H9 (cell line): ENCODE data around the gene TRIP6. TPM values are rescaled to one million over a fixed set of nuclear protein-coding genes. Genes with fewer than 3 reads are reported as not detected.

Source experiments
- DNase-seq: peaks from one replicate; pipeline ENCODE4 v3.0.0-alpha.2; 2017
- H2AFZ ChIP-seq: one replicate; pipeline ENCODE4 v1.6.1; 2013; ENCODE audit warnings: mild to moderate bottlenecking, low read length, control low read depth, moderate library complexity
- H2AK5ac ChIP-seq: 2 replicates; pipeline ENCODE4 v1.6.1; 2013; ENCODE audit warnings: low read length, control low read depth, mixed read lengths; ENCODE audit not compliant: insufficient read length
- H2BK120ac ChIP-seq: one replicate; pipeline ENCODE4 v1.6.1; 2013; ENCODE audit warnings: low read depth, mild to moderate bottlenecking, low read length, control low read depth, inconsistent platforms; ENCODE audit not compliant: poor library complexity, severe bottlenecking
- H2BK12ac ChIP-seq: 2 replicates; pipeline ENCODE4 v1.6.1; 2013; ENCODE audit warnings: low read length, control low read depth, mixed read lengths, low read depth; ENCODE audit not compliant: insufficient read length
- H2BK15ac ChIP-seq: 2 replicates; pipeline ENCODE4 v1.6.1; 2013; ENCODE audit warnings: low read depth, low read length, control low read depth
- H2BK20ac ChIP-seq: one replicate; pipeline ENCODE4 v1.6.1; 2013; ENCODE audit warnings: low read depth, mild to moderate bottlenecking, low read length, control low read depth, inconsistent platforms; ENCODE audit not compliant: poor library complexity, severe bottlenecking
- H2BK5ac ChIP-seq: 2 replicates; pipeline ENCODE4 v1.6.1; 2013; ENCODE audit warnings: low read length, control low read depth, mixed read lengths; ENCODE audit not compliant: insufficient read length
- H3K14ac ChIP-seq: 2 replicates; pipeline ENCODE4 v1.6.1; 2013; ENCODE audit warnings: low read length, control low read depth; ENCODE audit not compliant: insufficient read depth
- H3K18ac ChIP-seq: 2 replicates; pipeline ENCODE4 v1.6.1; 2013; ENCODE audit warnings: low read depth, mild to moderate bottlenecking, mixed read lengths, low read length, control low read depth; ENCODE audit not compliant: insufficient read length
- H3K23ac ChIP-seq: 2 replicates; pipeline ENCODE4 v1.6.1; 2013; ENCODE audit warnings: low read length, control low read depth, mixed read lengths, low read depth; ENCODE audit not compliant: insufficient read length
- H3K23me2 ChIP-seq: 2 replicates; pipeline ENCODE4 v1.6.1; 2013; ENCODE audit warnings: low read depth, mild to moderate bottlenecking, mixed read lengths, low read length, control low read depth; ENCODE audit not compliant: insufficient read length, poor library complexity, severe bottlenecking
- H3K27ac ChIP-seq: 2 replicates; pipeline ENCODE4 v1.5.1; 2013; ENCODE audit warnings: low read length, control low read depth, mixed read lengths, low read depth; ENCODE audit not compliant: insufficient read length
- H3K27me3 ChIP-seq: 2 replicates; pipeline ENCODE4 v1.6.1; 2013; ENCODE audit warnings: low read length, control low read depth, inconsistent platforms; ENCODE audit not compliant: insufficient read depth
- H3K4ac ChIP-seq: 2 replicates; pipeline ENCODE4 v1.6.1; 2013; ENCODE audit warnings: low read depth, mild to moderate bottlenecking, control low read depth, inconsistent platforms, low read length, moderate library complexity
- H3K4me1 ChIP-seq: 2 replicates; pipeline ENCODE4 v1.6.1; 2013; ENCODE audit warnings: low read length, control low read depth, inconsistent platforms; ENCODE audit not compliant: insufficient read depth
- H3K4me2 ChIP-seq: 2 replicates; pipeline ENCODE4 v1.6.1; 2013; ENCODE audit warnings: low read length, control low read depth, mixed read lengths; ENCODE audit not compliant: insufficient read length, insufficient read depth
- H3K56ac ChIP-seq: 2 replicates; pipeline ENCODE4 v1.6.1; 2013; ENCODE audit warnings: low read depth, mild to moderate bottlenecking, mixed read lengths, low read length, control low read depth; ENCODE audit not compliant: insufficient read length
- H3K79me1 ChIP-seq: 2 replicates; pipeline ENCODE4 v1.6.1; 2013; ENCODE audit warnings: low read depth, mild to moderate bottlenecking, moderate library complexity, low read length, control low read depth, inconsistent platforms; ENCODE audit not compliant: insufficient read depth, poor library complexity, severe bottlenecking
- H3K79me2 ChIP-seq: 2 replicates; pipeline ENCODE4 v1.6.1; 2013; ENCODE audit warnings: low read length, control low read depth, inconsistent platforms; ENCODE audit not compliant: insufficient read depth
- H3K9ac ChIP-seq: 2 replicates; pipeline ENCODE4 v1.6.1; 2013; ENCODE audit warnings: low read length, control low read depth, mixed read lengths; ENCODE audit not compliant: insufficient read length; ENCODE audit errors: extremely low read depth
- H3K9me3 ChIP-seq: one replicate; pipeline ENCODE4 v1.6.1; 2013; ENCODE audit warnings: low read depth, low read length, inconsistent platforms; ENCODE audit not compliant: control insufficient read depth
- H3T11ph ChIP-seq: one replicate; pipeline ENCODE4 v1.6.1; 2013; ENCODE audit warnings: mild to moderate bottlenecking, low read length, control low read depth, inconsistent platforms
- H4K20me1 ChIP-seq: one replicate; pipeline ENCODE4 v1.6.1; 2013; ENCODE audit not compliant: control insufficient read depth, insufficient read length, insufficient read depth
- H4K5ac ChIP-seq: 2 replicates; pipeline ENCODE4 v1.6.1; 2013; ENCODE audit warnings: low read depth, mild to moderate bottlenecking, mixed read lengths, low read length, control low read depth; ENCODE audit not compliant: insufficient read length
- H4K8ac ChIP-seq: replicated peaks from 2 replicates; pipeline ENCODE4 v1.6.1; 2013; ENCODE audit warnings: low read length, control low read depth, mixed read lengths, low read depth; ENCODE audit not compliant: insufficient read length
- H4K91ac ChIP-seq: 2 replicates; pipeline ENCODE4 v1.6.1; 2013; ENCODE audit warnings: low read depth, mild to moderate bottlenecking, moderate library complexity, mixed read lengths, low read length, control low read depth; ENCODE audit not compliant: insufficient read length
- H3K27ac Mint-ChIP-seq, 3 experiments: 2 replicates in 2 of 3; 3 replicates in 1 of 3; pipeline ENCODE4 v1.8.0; 2020 to 2021; ENCODE audit warnings: mixed read lengths in 3 of 3, mild to moderate bottlenecking in 1 of 3, moderate library complexity in 1 of 3
- H3K27me3 Mint-ChIP-seq: 2 replicates; pipeline ENCODE4 v1.8.0; 2021; ENCODE audit warnings: low read depth, mild to moderate bottlenecking, moderate library complexity, mixed read lengths
- H3K36me3 Mint-ChIP-seq, 3 experiments: 2 replicates in 2 of 3; 3 replicates in 1 of 3; pipeline ENCODE4 v1.8.0; 2020 to 2021; ENCODE audit warnings: low read depth in 3 of 3, mixed read lengths in 3 of 3; ENCODE audit not compliant: insufficient read depth in 1 of 3
- H3K4me1 Mint-ChIP-seq, 2 experiments: 2 replicates each; pipeline ENCODE4 v1.8.0; 2020; ENCODE audit warnings: mixed read lengths in 2 of 2
- H3K4me3 Mint-ChIP-seq, 2 experiments: 2 replicates in 1 of 2; 3 replicates in 1 of 2; pipeline ENCODE4 v1.8.0; 2020 to 2021; ENCODE audit warnings: mild to moderate bottlenecking in 2 of 2, mixed read lengths in 2 of 2, moderate library complexity in 1 of 2
- H3K9me3 Mint-ChIP-seq, 2 experiments: 2 replicates in 1 of 2; 3 replicates in 1 of 2; pipeline ENCODE4 v1.8.0; 2020; ENCODE audit warnings: mild to moderate bottlenecking in 2 of 2, mixed read lengths in 2 of 2, moderate library complexity in 1 of 2
- CTCF ChIP-seq: fragments of 200-600 bp; sonication (generic); conservative IDR thresholded peaks from 3 replicates; pipeline ENCODE4 v1.8.0; 2021; ENCODE audit warnings: antibody characterized with exemption, mild to moderate bottlenecking
- WGBS: extraction: QIAGEN DNeasy Blood & Tissue Kit; methylation state at CpG from one replicate; pipeline ENCODE4 v1.1.7; 2013; ENCODE audit warnings: missing lambda C conversion rate, low lambda C conversion rate, mixed read lengths; ENCODE audit not compliant: insufficient read length; ENCODE audit errors: extremely low coverage; 5-methylcytosine and 5-hydroxymethylcytosine counted together
- total RNA-seq: library from RNA; stranded (reverse); gene quantifications from 2 replicates; pipeline ENCODE4 v1.2.1, GENCODE V29; 2021

TRIP6 gene
- total RNA-seq, 1 experiment from 2014 or later = 122 TPM

GRCh38 chr7:100879685-100880261, 12.6 kb downstream of the TRIP6 start:
- Mint-ChIP-seq H3K36me3 (peaks cover 72 to 95% (median 91%) of the 10 kb centered on the region in 3 experiments), H3K9me3 (no peaks in the 10 kb centered on the region), H3K4me1 (peaks cover 24 to 33% of the 10 kb centered on the region in 2 experiments), H3K4me3 (no peak overlapping the region; a peak in 1 of 5 replicates), H3K27me3 (no peaks in the 10 kb centered on the region; the same call in 1 of the 2 replicates), H3K27ac (peak overlapping the region; percentile 23 to 78 (median 76); a peak in 5 of 7 replicates)
- Histone ChIP-seq H3K79me1 (peaks cover 6% of the 10 kb centered on the region), H3K23me2 (peaks cover 5% of the 10 kb centered on the region), H2BK120ac (no peak overlapping the region), H4K5ac (no peak overlapping the region), H3K27ac (no peak overlapping the region), H3K9ac (no peak overlapping the region), H3K56ac (no peak overlapping the region), H3K18ac (no peak overlapping the region), H3K4me1 (no peaks in the 10 kb centered on the region; the same call in 1 of the 2 replicates), H3K4ac (no peak overlapping the region), H2BK20ac (no peak overlapping the region), H2AK5ac (no peak overlapping the region), H2BK12ac (no peak overlapping the region), H2BK5ac (no peak overlapping the region), H3K14ac (no peak overlapping the region), H3K27me3 (no peaks in the 10 kb centered on the region), H3K9me3 (no peaks in the 10 kb centered on the region), H3K23ac (no peak overlapping the region), H3T11ph (no peak overlapping the region), H3K4me2 (no peak overlapping the region), H4K20me1 (no peaks in the 10 kb centered on the region), H2AFZ (no peak overlapping the region), H3K79me2 (peaks cover 37% of the 10 kb centered on the region; the same call in 1 of the 2 replicates), H4K91ac (no peak overlapping the region), H4K8ac (no peak overlapping the region), H2BK15ac (no peak overlapping the region)
- no peak for DNase-seq
- no CpG with 5 or more reads among the region's 11 CpGs for WGBS
- TF ChIP-seq CTCF = no peak
